Inflammatory macrophage (primary cell): ENCODE results near the gene RAB3C.

Experiments used
- DNase-seq, 2 donors: peaks; one replicate each; pipeline ENCODE4 v3.0.0-alpha.2; 2020 to 2022

Gene RAB3C

GRCh38 chr5:58776559-58776958 lies 193.7 kb downstream of the RAB3C start:
- DNase-seq, result no peak

- no peak for DNase-seq
These were observed 196.0 kb downstream of the RAB3C start for GRCh38 chr5:58778888-58779287.

GRCh38 chr5:58786035-58786434 lies 203.2 kb downstream of the RAB3C start:
- DNase-seq, result no peak

- DNase-seq, result no peak
These were observed 203.9 kb downstream of the RAB3C start for GRCh38 chr5:58786711-58787303.

DNA sequence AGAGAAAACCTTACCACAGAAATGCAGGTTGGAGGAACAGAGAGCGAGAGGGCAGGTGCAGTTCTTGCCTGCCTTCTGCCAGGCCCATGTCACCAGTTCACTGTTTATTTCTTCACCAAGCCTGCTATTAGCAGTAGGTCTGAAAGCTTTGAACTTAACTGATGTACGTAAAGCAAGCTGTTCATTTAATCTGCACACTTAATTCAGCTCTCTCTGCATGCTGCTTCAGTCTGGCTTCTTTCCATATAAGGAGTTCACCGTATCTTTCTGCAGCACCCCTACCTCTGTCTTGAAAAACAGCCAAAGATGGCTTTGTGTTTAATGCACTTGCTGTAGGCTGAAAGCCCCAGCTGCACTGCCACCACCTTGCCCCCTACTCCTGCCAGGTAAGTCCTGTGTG lies 205.1 kb downstream of the RAB3C start:
- no peak for DNase-seq

DNA sequence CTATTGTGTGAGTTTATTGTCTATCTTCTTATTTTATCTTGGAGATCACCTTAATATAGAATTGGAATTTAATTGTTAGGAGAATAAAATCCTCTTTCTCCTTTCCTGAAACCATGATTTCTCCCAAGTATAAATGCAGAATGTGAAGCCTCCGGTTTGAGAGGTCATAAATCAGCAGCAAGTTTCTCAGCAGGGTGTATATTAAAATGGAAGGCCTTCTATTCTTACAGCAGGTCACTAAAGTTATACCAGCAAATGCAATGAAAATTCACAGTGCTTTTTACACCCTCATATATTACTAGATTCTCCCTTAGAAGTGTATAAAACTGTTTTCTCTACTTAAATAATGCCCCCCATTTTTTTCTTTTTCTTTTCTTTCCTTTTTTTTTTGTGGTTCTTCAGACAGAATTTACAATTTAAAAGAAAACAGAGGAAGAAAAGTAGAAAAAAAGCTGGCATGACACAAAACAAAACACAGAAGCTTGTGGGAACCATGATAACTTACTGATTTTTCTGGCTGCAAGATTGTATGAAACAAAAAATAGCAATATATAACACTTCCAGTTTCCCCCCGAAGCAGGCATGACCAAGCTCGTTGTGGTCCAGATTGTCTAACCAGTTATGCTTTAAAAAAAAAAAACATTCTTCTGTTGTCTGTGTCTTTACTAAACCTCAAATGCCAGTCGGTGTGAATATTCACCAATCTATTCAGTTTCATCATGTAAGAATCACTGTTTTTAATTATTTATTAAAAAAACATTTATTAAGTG lies 211.2 kb downstream of the RAB3C start:
- no peak for DNase-seq

DNA sequence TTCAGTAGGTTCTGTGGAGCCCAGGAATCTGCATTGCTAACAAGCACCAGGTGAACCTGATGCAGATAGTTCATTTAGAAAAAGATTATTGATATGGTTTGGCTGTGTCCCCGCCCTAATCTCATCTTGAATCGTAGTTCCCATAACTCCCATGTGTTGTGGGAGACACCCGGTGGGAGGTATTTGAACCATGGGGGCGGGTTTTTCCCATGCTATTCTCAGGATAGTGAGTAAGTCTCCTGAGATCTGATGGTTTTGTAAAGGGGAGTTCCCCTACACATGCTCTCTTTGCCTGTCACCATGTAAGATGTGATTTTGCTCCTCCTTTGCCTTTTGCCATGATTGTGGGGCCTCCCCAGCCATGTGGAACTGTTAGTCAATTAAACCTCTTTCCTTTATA lies 212.0 kb downstream of the RAB3C start:
- peak in 1 of 2 donors; percentile 37 for DNase-seq

DNA sequence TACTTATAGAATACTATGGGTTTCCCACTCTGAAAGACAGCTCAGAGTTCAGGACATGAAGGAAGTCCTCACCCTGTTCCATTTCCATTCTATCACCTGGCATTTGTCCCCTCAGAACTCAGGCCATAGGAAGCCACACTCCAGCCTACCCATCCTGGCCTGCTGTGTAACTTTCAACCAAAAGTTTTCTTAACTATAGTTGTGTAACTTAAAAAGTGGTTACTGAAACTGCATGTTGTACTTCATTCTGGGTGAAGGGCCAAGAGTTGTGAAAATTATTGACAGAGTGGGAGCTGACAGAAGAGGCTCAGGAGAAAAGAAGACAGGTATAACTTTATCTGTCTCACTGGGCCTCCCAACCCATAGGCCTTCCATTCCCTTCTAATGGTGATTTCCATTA lies 212.5 kb downstream of the RAB3C start:
- DNase-seq, result no peak

- no peak for DNase-seq
These were observed 214.1 kb downstream of the RAB3C start for GRCh38 chr5:58797021-58797420.

- DNase-seq, result no peak
These were observed 217.5 kb downstream of the RAB3C start for GRCh38 chr5:58800356-58800755.

- no peak for DNase-seq
These were observed 218.1 kb downstream of the RAB3C start for GRCh38 chr5:58800861-58801540.

DNA sequence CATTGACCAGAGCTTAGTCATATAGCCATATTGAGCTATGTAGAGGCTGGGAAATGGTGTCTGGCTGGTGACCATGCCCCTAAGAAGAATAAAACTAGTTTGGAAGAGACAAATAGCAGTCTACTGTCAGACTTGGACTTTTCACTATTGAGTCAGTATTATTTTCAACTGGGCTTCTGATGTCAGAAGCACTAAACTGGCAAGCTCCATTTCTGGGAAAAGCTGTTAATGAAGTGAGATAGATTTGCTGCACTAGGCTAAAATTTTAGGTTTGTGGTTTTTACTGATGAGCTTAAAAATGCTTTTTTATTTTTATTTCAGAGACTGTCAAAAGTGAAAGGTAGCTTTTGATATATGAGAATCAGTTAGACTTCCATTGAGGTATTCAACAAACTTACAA lies 220.2 kb downstream of the RAB3C start:
- DNase-seq, result no peak

DNA sequence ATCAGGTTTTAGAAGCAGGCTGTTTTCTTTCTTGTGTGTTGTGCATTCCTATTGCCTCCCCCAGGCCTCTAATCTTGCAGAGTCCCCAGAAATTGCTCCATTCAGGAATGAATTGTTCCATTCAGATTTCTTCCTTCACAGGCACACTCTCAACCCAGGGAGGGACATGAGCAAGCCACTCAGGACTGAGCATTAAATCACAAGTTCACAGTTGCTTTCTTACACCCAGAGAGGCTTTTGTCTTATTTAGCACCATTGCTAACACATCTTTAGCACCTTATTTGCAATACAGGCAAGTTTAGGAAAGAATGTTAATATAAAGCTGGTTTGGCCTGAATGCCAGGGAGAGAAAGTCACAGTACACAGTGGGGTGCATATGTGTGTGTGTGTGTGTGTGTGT lies 221.4 kb downstream of the RAB3C start:
- no peak for DNase-seq

DNA sequence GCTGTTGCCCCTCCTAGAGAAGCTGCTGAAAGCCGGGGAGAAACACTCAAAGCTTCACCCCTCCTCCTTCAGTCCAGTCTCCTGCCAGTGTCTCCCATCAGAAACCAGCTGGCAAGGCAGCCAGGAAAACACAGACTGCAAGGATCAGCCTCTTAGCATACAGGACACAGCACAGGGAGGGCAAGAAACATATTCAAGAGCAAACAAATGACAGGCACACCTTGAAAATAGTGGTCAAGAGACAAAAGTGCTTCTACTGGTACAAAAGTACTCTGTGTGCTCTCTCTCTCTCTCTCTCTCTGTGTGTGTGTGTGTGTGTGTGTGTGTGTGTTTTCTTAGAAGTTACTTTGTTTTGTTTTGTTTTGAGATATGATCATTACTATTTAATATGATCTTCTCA lies 227.2 kb downstream of the RAB3C start:
- DNase-seq, result no peak

GRCh38 chr5:58813855-58814254 lies 231.0 kb downstream of the RAB3C start:
- no peak for DNase-seq

DNA sequence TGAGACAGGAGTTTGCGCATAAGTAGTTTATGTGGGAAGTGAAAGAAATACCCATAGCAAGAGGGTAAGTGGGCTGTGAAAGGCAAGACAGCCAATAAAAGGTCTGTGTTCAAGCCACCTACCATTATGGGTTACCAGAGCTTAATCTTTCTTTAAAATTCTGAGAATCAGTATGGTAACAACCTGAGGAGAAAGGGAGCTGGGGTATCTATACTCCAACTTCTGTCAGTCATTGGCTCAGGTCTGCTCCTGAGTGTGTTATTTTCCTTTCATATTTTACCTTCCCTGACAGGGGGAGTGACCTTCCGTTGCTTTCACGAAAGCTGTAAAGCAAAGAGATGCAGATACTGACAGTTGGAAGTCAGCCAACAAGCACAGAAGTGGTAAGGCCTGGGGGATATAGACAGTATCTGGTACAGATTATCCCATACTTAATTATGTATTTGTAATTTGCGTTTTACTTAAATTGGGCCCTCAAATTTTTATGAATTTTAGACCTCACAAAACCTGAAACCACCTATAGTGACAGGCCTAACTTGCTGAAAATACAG lies 233.4 kb downstream of the RAB3C start:
- no peak for DNase-seq

DNA sequence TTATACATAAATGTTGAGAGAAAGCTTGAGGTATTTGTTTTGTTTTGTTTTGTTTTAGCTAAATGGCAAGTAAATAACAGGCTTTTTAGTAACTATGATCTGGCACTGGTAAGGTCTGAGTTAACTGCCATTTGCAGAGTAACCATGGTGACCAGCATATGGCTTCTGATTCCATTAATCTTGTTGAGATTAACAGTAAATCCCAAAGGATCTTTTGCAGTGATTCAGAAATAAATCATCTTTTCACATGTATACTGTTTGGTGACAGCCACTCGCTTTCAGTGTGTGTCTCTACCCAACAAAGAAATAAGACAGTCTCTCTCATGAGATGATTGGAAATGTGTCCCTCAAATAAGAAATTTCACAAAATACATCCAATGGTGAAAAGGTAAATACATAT lies 235.6 kb downstream of the RAB3C start:
- DNase-seq, result no peak

DNA sequence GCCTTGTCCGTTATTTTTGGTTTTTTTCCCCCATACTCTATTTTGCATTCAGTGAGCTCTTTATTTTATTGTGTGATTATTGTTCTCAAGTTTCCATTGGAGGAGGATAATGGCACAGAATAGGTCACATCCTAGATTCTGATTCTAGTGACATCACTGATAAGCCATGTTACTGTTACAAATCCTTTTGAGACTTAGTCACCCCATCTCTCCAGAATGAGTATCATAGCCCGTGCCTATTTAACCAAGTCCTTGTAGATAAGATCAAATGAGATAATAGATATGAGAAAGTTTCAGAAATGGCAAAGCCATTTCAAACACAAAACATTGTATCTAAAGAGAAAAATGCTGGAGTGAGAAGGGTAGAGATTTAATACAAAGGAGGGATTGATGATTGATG lies 242.6 kb downstream of the RAB3C start:
- no peak for DNase-seq

GRCh38 chr5:58825899-58826298 lies 243.0 kb downstream of the RAB3C start:
- DNase-seq, result no peak

DNA sequence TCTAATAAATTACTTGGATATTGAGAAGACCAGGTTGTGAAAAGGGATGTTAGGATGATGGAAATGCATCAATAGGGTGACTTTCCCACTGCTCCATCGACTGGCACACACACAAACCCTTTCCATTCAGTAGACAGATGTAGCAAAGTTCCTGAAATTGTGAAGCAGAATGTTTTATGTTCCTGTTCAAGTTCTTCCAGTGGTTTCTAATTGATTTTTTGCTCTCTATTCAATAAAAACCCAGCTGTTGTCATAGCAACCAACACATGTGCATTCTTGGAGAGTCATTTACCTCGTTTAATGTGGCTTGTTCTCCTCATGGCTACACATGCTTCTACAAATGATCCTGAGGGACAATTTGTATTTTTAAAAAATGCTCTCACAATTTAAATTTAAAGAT lies 244.6 kb downstream of the RAB3C start:
- DNase-seq, result no peak

GRCh38 chr5:58828258-58828657 lies 245.4 kb downstream of the RAB3C start:
- no peak for DNase-seq

DNA sequence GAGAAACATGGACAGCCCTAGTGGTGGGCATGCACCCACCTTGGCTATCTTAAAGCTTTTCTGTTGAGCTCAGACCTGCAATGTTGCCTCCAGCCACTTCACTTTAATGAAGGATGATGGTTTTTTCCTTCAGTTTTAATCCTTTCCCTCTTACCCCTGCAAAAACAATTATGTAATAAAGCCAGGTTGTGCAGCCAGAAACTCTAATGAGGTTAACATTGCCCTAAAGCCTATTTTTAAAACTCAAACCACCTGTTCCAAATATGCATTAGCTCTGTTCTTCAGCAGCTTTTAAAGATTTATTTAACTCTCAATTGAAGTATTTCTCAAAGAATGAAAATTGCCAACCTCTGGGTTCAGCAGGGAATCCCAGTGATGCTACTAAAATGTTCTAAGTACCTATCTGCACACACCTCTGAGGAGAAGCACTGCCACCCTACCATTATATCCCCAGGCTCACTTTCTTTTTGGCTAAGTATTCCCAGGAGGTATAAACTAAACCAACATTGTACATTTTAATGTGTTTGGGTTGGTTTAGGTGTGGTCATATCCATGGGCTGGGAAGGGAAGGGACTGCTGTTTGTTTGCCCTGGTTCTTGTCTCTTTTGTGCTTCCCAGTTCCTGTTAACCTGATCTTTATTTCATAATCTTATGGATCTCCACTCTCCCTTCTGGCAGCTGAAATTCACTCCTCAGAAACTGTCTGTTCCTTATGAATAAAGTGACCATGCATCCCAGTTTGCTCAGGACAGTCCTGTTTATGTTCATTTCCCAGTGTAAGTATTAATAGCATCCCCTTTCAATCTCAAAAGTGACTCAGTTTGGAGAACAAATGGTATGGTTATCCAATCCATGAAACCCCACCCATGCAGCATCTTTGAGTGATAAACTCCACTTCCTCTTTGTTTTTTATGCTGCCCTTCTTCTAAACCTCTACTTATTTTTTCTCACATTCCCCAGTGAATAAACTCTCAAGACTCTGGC lies 251.7 kb downstream of the RAB3C start:
- DNase-seq, result no peak

DNA sequence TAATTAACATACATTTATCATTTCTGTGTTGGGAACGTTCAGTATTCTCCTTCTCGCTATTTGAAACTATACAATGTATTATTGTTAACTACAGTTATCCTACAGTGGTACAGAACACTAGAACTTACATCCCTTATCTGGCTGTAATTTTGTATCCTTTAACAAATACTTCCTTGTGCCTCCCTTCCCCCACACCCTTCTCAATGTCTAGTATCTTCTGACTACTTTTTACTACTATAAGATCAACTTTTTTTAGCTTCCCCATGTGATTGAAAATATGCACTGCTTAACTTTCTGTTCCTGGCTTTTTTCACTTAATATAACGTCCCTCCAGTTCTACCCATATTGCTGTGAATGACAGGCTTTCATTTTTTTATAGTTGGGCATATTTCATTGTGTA lies 253.5 kb downstream of the RAB3C start:
- DNase-seq, result no peak
